NCI-H1092 treated with DMSO at 0.1 percent for 48 hours (cell line): Measurements from ENCODE around the gene STXBP1.
"Not testable (repeated sequence)": the region's sequence is repeated elsewhere in the genome, so short reads cannot be mapped to it uniquely, and the experiment has no call there.

Experiments used
- DNase-seq: peaks from one replicate; lab custom pipeline; 2025; lab: John Stamatoyannopoulos, UW

Gene STXBP1

GRCh38 chr9:127621339-127621970, 9.4 kb downstream of the STXBP1 start:
- not testable (repeated sequence) for DNase-seq

- peak; percentile 11 for DNase-seq
Measured at GRCh38 chr9:127626752-127627493, 14.8 kb downstream of the STXBP1 start.

GRCh38 chr9:127627494-127627855, 15.4 kb downstream of the STXBP1 start:
- no peak for DNase-seq

- DNase-seq, result no peak
Measured at GRCh38 chr9:127628758-127629467, 16.8 kb downstream of the STXBP1 start.

GRCh38 chr9:127629468-127630081, 17.5 kb downstream of the STXBP1 start:
- no peak for DNase-seq

- no peak for DNase-seq
Measured at GRCh38 chr9:127633216-127633862, 21.3 kb downstream of the STXBP1 start.

GRCh38 chr9:127634021-127634420, 21.9 kb downstream of the STXBP1 start:
- DNase-seq, result no peak

GRCh38 chr9:127634698-127635097, 22.6 kb downstream of the STXBP1 start:
- no peak for DNase-seq

- DNase-seq, result no peak
Measured at GRCh38 chr9:127635201-127635735, 23.2 kb downstream of the STXBP1 start.

- peak; percentile 73 for DNase-seq
Measured at GRCh38 chr9:127637322-127637847, 25.3 kb downstream of the STXBP1 start.

GRCh38 chr9:127640908-127641545, 28.9 kb downstream of the STXBP1 start:
- DNase-seq, result no peak

GRCh38 chr9:127642082-127642740, 30.1 kb downstream of the STXBP1 start:
- DNase-seq, result no peak

GRCh38 chr9:127644146-127644827, 32.2 kb downstream of the STXBP1 start:
- no peak for DNase-seq

- DNase-seq, result no peak
Measured at GRCh38 chr9:127644943-127645342, 32.9 kb downstream of the STXBP1 start.

- DNase-seq, result no peak
Measured at GRCh38 chr9:127647451-127647850, 35.4 kb downstream of the STXBP1 start.

GRCh38 chr9:127650518-127650917, 38.4 kb downstream of the STXBP1 start:
- no peak for DNase-seq

- DNase-seq, result no peak
Measured at GRCh38 chr9:127651697-127652610, 39.9 kb downstream of the STXBP1 start.

GRCh38 chr9:127652733-127653132, 40.7 kb downstream of the STXBP1 start:
- no peak for DNase-seq

- DNase-seq, result no peak
Measured at GRCh38 chr9:127654619-127655018, 42.5 kb downstream of the STXBP1 start.
